ENCODE results near the gene CEP95.

CEP95 gene

GRCh38 chr17:64519601-64520000 lies 12.8 kb downstream of the CEP95 start:
- DNase-seq (ENCODE audit: low read depth, low spot score), result no peak

GRCh38 chr17:64520359-64520758 lies 13.6 kb downstream of the CEP95 start:
- no peak for DNase-seq (ENCODE audit: low read depth, low spot score)

DNA sequence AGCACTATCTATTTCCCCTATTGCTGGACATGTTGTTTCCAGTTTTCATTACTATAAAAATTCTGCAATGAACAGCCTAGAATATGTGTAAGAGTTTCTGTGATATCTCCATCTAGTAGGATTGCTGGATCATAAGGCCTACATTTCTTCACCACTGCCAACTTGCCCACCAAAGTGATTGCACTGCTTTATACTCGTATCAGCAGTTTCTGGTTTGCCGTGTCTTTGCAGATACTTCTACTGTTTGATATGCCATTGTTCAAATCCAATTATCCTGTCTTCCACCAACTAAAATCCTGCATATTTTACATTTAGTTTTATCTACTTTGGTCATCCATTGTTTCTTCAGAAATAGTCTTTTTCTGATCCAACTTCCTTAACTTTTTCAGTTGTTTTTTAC lies 21.1 kb downstream of the CEP95 start:
- DNase-seq (ENCODE audit: low read depth, low spot score), result no peak

GRCh38 chr17:64529221-64529620 lies 22.4 kb downstream of the CEP95 start:
- DNase-seq (ENCODE audit: low read depth, low spot score), result no peak

- no peak for DNase-seq (ENCODE audit: low read depth, low spot score)
Measured at GRCh38 chr17:64531955-64532371, 25.2 kb downstream of the CEP95 start.

- no peak for DNase-seq (ENCODE audit: low read depth, low spot score)
Measured at GRCh38 chr17:64532409-64532808, 25.6 kb downstream of the CEP95 start.

GRCh38 chr17:64533784-64534183 lies 27.0 kb downstream of the CEP95 start:
- DNase-seq (ENCODE audit: low read depth, low spot score), result no peak

DNA sequence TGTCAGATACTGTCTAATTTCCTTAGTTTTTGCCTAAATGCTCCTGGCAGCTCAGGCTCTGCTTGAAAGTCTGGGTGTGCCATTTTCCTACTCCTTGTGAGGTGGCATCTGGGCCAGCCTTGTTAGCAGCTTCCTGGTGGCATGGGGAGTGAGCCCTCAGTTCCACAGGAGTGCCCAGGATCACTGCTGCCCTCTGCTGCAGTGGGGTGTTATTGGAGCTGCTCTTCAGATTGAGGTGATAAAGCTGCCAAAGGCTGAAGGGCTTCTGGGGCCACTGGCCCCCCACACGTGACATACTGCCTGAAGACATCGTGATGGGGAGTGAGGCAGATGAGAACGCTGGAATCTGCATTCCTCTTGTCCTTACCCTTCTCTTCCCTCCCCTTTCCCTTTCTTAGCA lies 27.4 kb downstream of the CEP95 start:
- DNase-seq (ENCODE audit: low read depth, low spot score), result no peak

GRCh38 chr17:64535357-64535756 lies 28.6 kb downstream of the CEP95 start:
- no peak for DNase-seq (ENCODE audit: low read depth, low spot score)

DNA sequence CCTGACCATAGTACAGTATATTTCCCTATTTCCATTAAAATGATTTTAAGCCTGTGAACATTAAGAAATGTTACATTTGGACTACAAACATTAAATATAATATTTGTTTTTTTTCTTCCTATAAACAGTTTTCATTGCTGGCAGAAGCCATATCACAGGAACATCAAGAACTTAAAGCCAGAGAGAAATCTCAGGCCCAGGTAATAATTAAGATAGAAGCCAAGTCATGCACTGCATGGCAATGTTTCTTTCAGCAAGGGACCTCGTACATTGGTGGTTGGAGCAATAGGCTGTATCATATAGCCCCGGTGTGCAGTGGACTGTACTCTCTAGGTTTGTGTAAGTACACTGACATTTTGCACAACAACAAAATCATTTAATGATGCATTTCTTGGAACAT lies 30.1 kb downstream of the CEP95 start:
- no peak for DNase-seq (ENCODE audit: low read depth, low spot score)

- DNase-seq (ENCODE audit: low read depth, low spot score), result no peak
Measured at GRCh38 chr17:64537488-64537887, 30.7 kb downstream of the CEP95 start.

DNA sequence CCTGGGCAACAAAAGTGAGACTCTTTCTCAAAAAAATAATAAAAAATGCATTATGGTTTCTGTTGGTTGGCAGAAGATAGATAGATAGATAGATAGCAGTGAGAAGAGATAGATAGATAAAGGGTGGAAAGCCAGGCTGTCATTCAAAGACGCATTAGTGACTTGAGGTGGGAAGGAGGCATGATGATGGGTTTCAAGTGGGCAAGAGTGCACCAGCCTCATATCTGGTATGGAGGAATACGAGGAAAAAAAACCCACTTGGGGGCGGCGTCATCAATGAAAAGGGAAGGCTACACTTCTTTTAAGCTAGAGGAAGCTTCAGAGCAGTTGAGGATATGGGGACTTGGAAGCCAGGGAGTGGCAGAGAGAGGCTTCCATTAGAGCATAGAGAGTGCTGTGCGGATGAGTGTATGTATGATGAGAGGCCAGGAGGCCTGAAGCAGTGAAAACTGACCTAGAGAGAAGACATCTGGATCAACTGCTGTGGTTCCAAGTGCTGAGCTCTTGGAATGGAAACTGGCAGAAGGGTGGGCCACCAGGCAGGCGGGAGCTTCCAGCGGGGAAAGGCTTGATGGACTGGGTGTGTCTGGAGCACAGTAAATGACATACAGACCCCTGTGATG lies 31.8 kb downstream of the CEP95 start:
- no peak for DNase-seq (ENCODE audit: low read depth, low spot score)

GRCh38 chr17:64540118-64540776 lies 33.5 kb downstream of the CEP95 start:
- no peak for DNase-seq (ENCODE audit: low read depth, low spot score)

DNA sequence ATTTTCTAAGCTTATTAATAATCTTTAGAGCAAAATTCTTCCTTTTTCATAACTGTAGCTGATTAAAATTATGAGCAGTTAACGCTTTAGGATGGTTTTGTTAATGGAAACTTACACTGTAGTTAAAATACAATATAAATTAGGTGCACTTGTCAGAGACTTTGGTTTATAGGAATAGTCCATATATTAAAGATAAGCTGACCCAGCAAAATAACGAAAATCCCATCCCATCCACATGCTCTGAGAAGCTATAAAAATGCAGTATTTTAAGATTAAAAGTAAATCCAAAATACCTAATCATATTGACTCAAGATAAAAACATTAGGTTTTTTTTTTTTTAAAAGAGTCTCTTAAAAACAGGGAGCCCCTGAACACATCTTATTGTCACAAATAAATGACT lies 38.0 kb downstream of the CEP95 start:
- DNase-seq (ENCODE audit: low read depth, low spot score), result no peak

- DNase-seq (ENCODE audit: low read depth, low spot score), result no peak
Measured at GRCh38 chr17:64546716-64547115, 39.9 kb downstream of the CEP95 start.

GRCh38 chr17:64547319-64547718 lies 40.5 kb downstream of the CEP95 start:
- no peak for DNase-seq (ENCODE audit: low read depth, low spot score)

DNA sequence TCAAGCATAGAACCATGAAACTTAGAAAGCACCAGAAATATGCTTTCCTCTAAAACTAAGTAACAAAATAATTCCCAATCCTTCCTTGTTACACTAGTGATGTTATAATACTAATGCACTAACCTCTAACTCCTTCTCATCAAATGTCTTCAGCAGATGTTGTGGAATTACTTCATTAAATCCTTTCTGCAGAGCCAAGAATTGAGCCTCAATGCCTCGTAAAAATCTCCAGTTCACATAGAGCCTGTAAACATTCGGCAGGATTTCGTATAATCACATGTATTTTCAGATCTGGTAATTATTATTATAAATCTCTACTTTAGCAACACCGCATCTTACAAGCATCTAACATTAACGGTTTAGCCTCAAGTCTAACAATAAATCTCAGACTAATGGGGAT lies 44.7 kb downstream of the CEP95 start:
- DNase-seq (ENCODE audit: low read depth, low spot score), result no peak

GRCh38 chr17:64554028-64554637 lies 47.4 kb downstream of the CEP95 start:
- no peak for DNase-seq (ENCODE audit: low read depth, low spot score)

DNA sequence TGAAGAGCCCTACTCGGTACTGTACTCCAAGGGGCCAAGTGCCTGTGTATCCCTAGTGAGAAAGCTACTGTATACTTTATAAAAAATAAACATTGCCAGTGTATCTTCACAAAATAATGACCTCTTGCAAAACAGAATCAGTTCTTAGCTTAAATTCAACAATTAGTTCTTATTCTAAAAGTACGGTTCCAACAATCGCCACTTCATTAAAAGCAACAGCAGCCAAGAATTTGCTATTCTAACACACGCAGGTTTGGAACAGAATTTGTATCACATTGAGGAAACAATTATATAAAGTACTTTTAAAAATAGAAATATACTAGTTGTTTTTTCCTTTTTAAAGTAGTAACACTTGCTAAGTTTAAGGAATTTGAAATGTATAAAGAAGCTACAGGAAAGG lies 48.5 kb downstream of the CEP95 start:
- DNase-seq (ENCODE audit: low read depth, low spot score), result no peak

GRCh38 chr17:64564098-64564497 lies 57.3 kb downstream of the CEP95 start:
- no peak for DNase-seq (ENCODE audit: low read depth, low spot score)

DNA sequence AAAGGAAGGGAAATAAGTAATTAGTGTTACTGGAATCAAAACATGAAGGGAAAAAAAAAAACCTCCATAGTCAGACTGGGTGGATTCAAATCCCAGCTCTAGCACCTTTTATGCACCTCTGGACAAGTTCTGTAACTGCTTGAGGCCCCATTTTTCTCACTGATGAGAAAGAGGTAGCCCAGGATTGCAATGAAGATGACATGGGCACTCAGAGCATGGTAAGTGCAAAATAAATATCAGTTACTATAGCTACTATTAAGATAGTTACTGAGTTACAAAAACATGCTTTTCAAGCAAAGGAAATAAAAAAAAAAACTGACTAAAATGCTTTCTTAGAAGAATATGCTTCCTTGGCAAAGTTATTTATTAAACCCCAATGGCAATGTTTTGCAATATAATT lies 58.8 kb downstream of the CEP95 start:
- DNase-seq (ENCODE audit: low read depth, low spot score), result no peak

DNA sequence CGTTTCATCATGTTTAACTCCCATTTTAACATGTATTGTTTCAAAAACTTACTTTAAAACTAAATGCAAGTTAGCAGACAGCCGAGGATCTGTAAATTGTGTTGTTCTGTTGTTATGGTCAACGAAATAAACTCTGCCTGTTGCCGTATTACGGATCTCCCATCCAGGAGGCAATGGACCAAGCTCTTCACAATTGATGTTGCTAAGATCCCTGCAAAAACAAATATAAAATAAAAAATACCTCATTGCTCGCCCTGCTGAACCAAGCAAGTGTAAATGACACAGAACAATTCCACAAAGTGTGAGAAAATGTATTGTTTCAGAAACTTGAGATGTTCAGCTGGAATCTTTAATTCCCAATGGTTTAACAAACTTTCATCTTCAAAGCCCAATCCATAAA lies 65.0 kb downstream of the CEP95 start:
- no peak for DNase-seq (ENCODE audit: low read depth, low spot score)

- no peak for DNase-seq (ENCODE audit: low read depth, low spot score)
Measured at GRCh38 chr17:64572682-64573154, 65.9 kb downstream of the CEP95 start.
